GM21737 (cell line): ENCODE measurements around the gene MAPKAP1.
"Not testable (repeated sequence)": the region's sequence is repeated elsewhere in the genome, so short reads cannot be mapped to it uniquely, and the experiment has no call there.

Experiments
- ATAC-seq: cut with Tn5 transposase; IDR thresholded peaks from one replicate; pipeline ENCODE4 v1.9.1; 2021; ENCODE audit warnings: mild to moderate bottlenecking, moderate library complexity; ENCODE audit not compliant: unreplicated experiment

MAPKAP1 gene

GRCh38 chr9:125570246-125570645, 136.8 kb downstream of the MAPKAP1 start:
- ATAC-seq = no peak

DNA sequence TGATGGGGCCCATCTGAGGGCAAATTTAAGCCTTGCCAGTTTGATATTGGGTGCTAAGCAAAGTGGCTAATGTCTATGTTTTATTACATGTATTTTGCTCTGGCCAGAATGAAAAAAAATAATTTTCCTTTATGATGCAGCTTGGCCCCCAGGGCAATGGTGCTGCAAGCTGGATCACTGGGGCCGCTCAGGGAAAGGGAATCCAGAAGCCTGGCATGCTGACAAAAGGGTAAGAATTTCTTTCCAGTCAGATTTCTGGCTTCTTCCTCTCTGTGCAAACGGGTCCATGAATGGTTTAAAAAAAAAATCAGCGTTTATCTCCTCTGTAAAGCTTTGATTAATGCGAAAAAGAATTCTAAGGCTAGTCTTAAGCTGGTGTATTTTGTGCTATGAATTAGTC, 138.4 kb downstream of the MAPKAP1 start:
- no peak for ATAC-seq

DNA sequence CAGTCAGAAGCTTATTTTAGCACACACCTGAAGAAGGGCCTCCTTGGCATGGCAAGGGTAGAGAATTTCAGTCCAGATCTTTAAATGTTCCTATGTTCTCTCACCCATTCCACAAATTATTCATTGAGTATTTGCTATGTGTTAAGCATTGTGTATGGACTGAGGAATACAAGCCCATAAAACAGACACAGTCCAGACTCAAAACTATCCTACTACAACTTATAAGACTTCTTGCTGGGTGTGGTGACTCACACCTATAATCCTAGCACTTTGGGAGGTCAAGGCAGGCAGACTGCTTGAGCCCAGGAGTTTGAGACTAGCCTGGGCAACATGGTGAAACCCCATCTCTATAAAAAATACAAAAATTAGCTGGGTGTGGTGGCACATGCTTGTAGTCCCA, 141.0 kb downstream of the MAPKAP1 start:
- ATAC-seq = not testable (repeated sequence)

- no peak for ATAC-seq
These were observed 141.9 kb downstream of the MAPKAP1 start for GRCh38 chr9:125565126-125565525.

GRCh38 chr9:125564631-125565030, 142.4 kb downstream of the MAPKAP1 start:
- ATAC-seq = no peak

DNA sequence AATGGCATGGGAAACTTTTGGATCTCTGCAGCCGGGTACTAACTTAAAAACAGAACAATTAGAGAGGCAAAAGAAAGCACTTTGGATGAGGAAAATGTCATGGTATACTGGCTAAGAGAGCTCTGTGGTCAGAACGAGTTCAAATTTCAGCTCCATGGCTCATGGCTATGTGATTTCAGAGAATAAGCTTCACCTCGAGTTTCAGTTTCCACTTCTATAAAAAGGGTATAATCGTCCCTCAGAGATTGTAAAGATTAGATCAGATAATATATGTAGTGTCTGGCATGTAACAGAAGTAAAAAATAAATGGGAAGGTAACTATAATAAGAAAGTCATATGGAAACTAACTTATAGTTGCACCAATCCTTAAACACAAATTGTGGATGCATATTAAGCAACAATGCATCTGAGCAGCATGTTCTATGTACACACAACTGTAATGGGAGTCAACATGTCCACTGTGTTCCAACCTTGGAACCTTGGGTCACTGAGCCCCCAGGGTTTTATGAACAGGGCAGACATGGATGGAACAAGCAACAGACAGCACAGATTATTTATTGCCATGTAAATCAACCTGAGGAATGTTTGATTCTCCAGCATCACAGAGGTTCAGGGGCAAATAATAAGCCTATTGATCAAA, 145.4 kb downstream of the MAPKAP1 start:
- ATAC-seq = no peak

GRCh38 chr9:125559894-125560293, 147.1 kb downstream of the MAPKAP1 start:
- no peak for ATAC-seq

DNA sequence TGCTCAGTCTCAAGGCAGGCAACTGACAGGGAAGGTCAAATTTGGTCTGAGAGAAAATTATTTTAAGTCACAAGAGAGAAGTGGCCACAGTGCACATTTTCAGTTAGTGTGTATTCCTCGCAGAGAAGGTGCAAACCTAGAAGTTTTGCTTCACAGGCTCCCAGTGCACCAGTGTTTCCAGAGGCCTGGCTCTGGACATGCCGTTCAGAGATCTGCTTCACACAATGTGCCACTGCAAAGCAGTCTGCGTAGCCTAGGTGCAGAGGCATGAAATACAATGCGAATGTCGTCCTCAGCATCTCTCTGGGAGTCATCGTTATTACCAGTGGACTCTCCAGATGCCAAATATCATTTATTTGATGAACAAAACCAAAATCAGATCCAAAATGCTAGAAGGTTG, 147.8 kb downstream of the MAPKAP1 start:
- no peak for ATAC-seq

DNA sequence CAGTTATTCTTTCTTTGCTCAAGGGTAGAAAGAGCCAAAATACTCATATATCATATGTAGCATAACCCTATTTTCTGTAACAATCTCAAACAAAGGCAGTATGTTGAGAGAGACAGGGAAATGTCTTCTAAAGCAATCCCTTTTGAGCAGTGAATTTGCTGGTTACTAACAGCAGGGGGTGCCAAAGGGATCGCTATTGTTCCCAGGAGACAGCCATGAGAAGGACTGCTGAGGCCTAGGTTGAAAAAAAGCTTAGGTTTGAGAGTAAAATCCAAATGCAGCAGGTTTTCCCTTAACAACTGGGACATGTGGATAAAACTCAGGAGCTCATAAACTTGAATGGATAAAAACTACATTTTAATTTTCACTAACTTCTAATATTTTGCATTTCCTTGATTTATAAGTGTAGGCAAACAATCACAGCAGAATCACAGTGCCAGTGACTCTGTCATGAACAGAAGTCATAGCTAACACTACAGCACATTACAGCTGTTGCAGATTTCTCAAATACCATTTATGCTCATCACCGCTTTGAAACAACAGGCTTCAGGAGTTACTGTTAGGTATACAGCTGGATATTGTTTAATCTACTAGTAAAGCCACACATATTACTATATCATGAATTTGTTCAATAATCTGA, 148.4 kb downstream of the MAPKAP1 start:
- ATAC-seq = no peak

GRCh38 chr9:125556046-125556721, 150.8 kb downstream of the MAPKAP1 start:
- ATAC-seq = no peak

DNA sequence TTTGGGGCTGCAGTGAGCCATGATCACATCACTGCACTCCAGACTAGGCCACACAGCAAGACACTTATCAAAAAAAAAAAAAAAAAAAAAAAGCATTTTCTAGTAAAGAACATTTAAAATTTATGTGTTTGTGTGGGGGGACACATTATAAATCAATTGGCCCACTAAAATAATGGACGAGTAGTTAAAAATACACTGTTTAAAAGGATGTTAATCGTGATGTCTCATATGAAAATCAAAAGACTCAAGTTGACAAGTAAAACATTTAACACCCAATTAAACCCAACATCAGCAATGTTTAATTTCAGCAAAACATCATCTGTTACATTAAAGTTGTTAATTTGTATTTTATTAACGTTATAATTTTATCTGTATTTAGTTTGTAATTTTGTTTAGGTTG, 152.3 kb downstream of the MAPKAP1 start:
- no peak for ATAC-seq

- ATAC-seq = no peak
These were observed 155.2 kb downstream of the MAPKAP1 start for GRCh38 chr9:125551781-125552180.

DNA sequence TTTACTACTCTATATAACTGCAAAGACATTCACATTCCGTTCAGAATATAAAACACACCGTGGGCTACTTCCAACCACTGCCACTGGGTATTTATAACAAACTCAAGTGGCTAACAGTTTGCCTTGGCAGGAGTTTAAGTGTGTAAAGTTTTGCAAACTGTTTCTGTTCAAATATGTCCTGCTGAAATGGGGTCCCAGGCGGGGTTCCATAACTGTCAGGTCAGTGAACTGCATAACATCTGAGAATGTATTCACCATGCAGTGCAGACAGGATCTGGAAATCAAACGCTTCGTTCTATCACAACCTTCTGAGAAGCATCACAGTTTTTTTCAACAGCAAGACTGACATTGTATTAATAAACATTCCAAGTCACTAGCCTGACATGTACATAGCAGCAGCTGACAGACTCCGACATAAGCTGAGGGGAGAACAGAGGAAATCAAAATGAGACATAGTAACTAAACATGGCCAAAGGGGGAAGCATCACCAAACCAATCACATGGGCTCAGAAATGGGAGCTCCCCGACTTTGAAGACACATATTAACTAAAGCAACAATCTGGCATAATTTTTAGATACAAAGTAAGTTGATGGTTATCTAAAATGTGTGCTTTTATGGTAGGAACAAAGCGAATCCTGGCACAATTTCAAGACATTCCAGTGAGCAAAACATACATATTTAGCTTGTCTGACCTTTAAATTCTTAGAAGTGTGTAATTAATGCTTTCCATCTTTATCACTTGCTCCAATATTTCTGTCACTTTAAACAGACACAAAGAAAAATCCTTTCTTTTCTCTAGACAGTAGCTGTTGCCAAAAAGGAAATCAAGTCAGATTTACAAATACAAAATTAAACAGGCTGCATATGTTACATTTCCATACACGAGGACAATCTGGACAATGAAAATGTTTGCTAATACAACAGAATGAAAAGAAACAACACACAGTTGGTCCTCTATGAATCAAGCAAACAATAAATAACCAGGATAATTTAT, 156.8 kb downstream of the MAPKAP1 start:
- ATAC-seq = no peak

DNA sequence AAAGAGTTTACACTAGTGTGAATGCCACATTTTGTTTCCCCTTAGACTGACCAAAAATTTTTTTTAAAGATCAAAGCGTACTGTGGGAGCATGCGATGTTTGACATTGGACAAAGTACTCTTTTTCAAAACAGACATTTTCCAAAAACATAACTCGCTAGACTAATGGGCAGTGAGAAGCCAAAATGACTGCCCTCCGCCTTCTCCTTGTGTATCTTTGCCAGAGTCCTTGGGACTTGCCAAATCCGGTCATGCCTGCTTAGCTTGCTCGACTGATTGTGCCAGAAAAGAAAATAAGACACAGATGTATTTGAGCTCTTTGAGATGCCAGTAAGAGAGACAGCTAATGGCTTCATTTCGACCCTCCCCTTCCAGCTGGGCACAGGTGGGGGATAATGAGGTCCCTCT, 157.5 kb downstream of the MAPKAP1 start:
- ATAC-seq = no peak

DNA sequence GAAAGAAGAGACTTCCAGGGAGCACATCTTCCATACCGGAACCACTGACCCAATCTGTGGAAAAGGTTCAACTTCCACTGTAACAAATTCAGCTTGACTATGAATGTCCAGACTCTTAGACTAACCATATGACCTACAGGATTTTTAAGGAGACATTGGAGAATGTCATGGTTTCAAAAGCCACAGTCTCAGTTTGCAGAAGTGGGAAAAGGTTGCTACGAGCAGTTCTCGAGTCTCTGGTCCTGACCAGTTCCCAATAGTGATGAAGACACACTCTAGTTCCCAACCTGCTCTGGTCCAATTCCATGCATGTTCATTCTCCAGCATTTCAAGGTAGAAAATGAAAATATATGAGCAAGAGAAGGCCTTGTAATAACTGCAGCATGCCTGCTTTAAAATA, 158.0 kb downstream of the MAPKAP1 start:
- ATAC-seq = no peak

DNA sequence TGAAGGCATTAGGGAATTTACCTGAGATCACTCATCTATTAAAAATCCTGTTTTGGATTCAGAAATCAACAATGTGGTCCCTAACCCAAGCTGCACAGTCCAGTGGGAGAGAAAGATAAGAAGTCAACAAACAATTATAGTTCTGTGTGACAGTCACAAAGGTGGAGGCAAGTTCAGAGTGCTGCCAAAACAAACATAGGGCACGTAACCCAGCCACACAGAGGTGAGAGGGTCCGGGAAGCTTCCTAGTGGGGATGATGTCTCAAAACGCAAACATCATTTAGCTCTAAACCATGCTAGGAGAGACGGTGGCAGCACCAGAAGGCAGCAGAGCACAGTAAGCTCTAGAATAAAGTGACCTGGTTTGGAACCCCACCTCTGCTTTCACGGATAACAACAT, 158.9 kb downstream of the MAPKAP1 start:
- no peak for ATAC-seq

GRCh38 chr9:125547368-125547767, 159.6 kb downstream of the MAPKAP1 start:
- no peak for ATAC-seq

DNA sequence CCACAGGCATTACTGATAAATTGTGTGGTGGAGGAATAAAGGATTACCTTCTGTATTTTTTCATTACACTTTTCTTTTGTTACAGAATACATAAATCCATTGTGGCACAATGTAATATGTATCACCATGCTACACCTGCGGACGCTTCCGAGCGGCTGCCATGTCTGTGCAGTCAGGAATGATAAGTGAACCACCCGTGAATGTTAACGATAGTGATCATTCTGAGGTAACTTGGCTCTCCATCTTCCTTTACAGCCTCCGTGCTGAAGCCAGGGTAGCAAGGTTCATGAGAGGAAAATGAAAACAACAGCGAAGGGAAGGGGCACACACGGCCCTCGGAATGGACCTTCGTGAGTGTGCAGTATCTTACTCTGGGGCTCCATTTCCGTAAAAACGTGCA, 161.2 kb downstream of the MAPKAP1 start:
- no peak for ATAC-seq

- no peak for ATAC-seq
These were observed 161.9 kb downstream of the MAPKAP1 start for GRCh38 chr9:125544988-125545651.

DNA sequence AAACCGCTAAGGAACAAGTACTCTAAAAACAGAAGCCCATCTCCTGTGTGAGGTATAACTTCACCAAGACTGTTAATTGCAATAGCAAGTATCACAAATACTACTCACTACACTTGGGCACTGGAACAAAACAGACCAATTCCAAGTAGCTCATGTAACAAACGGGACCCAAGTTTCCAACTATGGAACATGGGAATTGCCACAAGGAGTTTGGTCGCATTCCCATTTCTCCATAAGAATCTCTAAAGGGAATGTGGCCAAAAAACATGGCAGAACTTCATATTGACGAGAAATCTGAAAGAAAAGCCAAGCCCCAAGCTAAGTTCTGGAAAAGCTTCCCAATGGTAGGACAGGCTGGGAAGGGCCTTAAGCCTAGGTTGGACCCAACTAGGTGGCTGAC, 162.5 kb downstream of the MAPKAP1 start:
- ATAC-seq = no peak

GRCh38 chr9:125541840-125542243, 165.2 kb downstream of the MAPKAP1 start:
- ATAC-seq = no peak
